SU-DHL-6 (cell line): Measurements from ENCODE around the gene STAB1.

Experiments
- H2AFZ ChIP-seq: fragments of 200-600 bp; sonication (generic); 2 replicates; pipeline ENCODE4 v1.6.1; 2014; ENCODE audit warnings: low read depth, mild to moderate bottlenecking, moderate library complexity, mixed read lengths, antibody characterized with exemption, low read length; ENCODE audit not compliant: severe bottlenecking
- H3F3A ChIP-seq: fragments of 200-600 bp; shearing (Covaris generic); 2 replicates; pipeline ENCODE4 v1.6.0; 2016; ENCODE audit warnings: antibody characterized with exemption, mild to moderate bottlenecking; ENCODE audit not compliant: insufficient read depth
- H3K27ac ChIP-seq: fragments of 200-600 bp; sonication (generic); 2 replicates; pipeline ENCODE4 v1.5.1; 2016; ENCODE audit warnings: low read depth, mild to moderate bottlenecking, low read length, moderate library complexity, mixed read lengths
- H3K27me3 ChIP-seq: fragments of 200-600 bp; sonication (generic), shearing (Covaris generic); 2 replicates; pipeline ENCODE4 v1.6.0; 2014; ENCODE audit warnings: mild to moderate bottlenecking, low read length
- H3K36me3 ChIP-seq: fragments of 200-600 bp; sonication (generic); 2 replicates; pipeline ENCODE4 v1.6.1; 2014; ENCODE audit warnings: mild to moderate bottlenecking, low read length, mixed read lengths
- H3K4me2 ChIP-seq: fragments of 300-600, 200-600 bp; shearing (Covaris generic), sonication (generic); 2 replicates; pipeline ENCODE4 v1.6.0; 2014; ENCODE audit warnings: low read length, low read depth, mild to moderate bottlenecking; ENCODE audit not compliant: poor library complexity, severe bottlenecking
- H3K4me3 ChIP-seq: fragments of 200-600 bp; sonication (generic); 2 replicates; pipeline ENCODE4 v1.5.1; 2014; ENCODE audit warnings: antibody characterized with exemption, low read length, mild to moderate bottlenecking, mixed read lengths; ENCODE audit not compliant: insufficient read depth, poor library complexity, severe bottlenecking
- H3K79me2 ChIP-seq: fragments of 200-600 bp; sonication (generic); 2 replicates; pipeline ENCODE4 v1.6.1; 2014; ENCODE audit warnings: mild to moderate bottlenecking, low read length, moderate library complexity; ENCODE audit not compliant: insufficient read depth
- H3K9ac ChIP-seq: fragments of 200-600 bp; sonication (generic); 2 replicates; pipeline ENCODE4 v1.7.0; 2014; ENCODE audit warnings: mild to moderate bottlenecking, low read length
- H3K9me2 ChIP-seq: fragments of 200-600 bp; sonication (generic); replicated peaks from 2 replicates; pipeline ENCODE4 v1.6.1; 2014; ENCODE audit warnings: low read length; ENCODE audit not compliant: insufficient read depth
- H3K9me3 ChIP-seq: fragments of 200-600 bp; sonication (generic); 2 replicates; pipeline ENCODE4 v1.6.1; 2014; ENCODE audit warnings: low read length, mixed read lengths; ENCODE audit not compliant: insufficient read depth
- H4K20me1 ChIP-seq: fragments of 200-600 bp; sonication (generic); 2 replicates; pipeline ENCODE4 v1.6.1; 2014; ENCODE audit warnings: low read depth, mild to moderate bottlenecking, antibody characterized with exemption, low read length, moderate library complexity, mixed read lengths
- CTCF ChIP-seq: fragments of 200-600 bp; sonication (generic); IDR thresholded peaks from one replicate; pipeline ENCODE4 v1.5.1; 2017; ENCODE audit warnings: antibody characterized with exemption, mild to moderate bottlenecking, low read length, moderate library complexity; ENCODE audit not compliant: insufficient read depth, poor library complexity, severe bottlenecking
- EZH2phosphoT487 ChIP-seq: fragments of 200-600 bp; sonication (generic), shearing (Covaris generic); conservative IDR thresholded peaks from 2 replicates; pipeline ENCODE4 v1.6.1; 2018; ENCODE audit warnings: mild to moderate bottlenecking, antibody characterized with exemption, low read length, moderate library complexity, mixed read lengths

Gene STAB1

GRCh38 chr3:52458770-52459545 lies 36.2 kb upstream of the STAB1 start:
- Histone ChIP-seq H3K36me3 (peaks cover 3% of the 10 kb centered on the region; the same call in 1 of the 2 replicates), H3K79me2 (peaks cover 14% of the 10 kb centered on the region), H3F3A (peaks cover 10% of the 10 kb centered on the region; the same call in 1 of the 2 replicates), H3K9me3 (no peaks in the 10 kb centered on the region), H3K9ac (no peak overlapping the region), H3K9me2 (no peaks in the 10 kb centered on the region), H3K4me2 (no peak overlapping the region), H3K27me3 (no peaks in the 10 kb centered on the region), H2AFZ (no peak overlapping the region), H4K20me1 (no peaks in the 10 kb centered on the region), H3K4me3 (no peak overlapping the region), H3K27ac (no peak overlapping the region)
- TF ChIP-seq CTCF (no peak), EZH2phosphoT487 (no peak)

- Histone ChIP-seq H3K36me3 (peaks cover 3% of the 10 kb centered on the region; the same call in 1 of the 2 replicates), H3K27me3 (no peaks in the 10 kb centered on the region), H3K9ac (no peak overlapping the region), H3K4me2 (no peak overlapping the region), H3K9me3 (no peaks in the 10 kb centered on the region), H3K79me2 (peaks cover 4% of the 10 kb centered on the region), H4K20me1 (no peaks in the 10 kb centered on the region), H2AFZ (no peak overlapping the region), H3F3A (peaks cover 5% of the 10 kb centered on the region; the same call in 1 of the 2 replicates), H3K4me3 (no peak overlapping the region), H3K9me2 (no peaks in the 10 kb centered on the region), H3K27ac (no peak overlapping the region)
- TF ChIP-seq EZH2phosphoT487 (no peak), CTCF (no peak)
Measured at GRCh38 chr3:52461874-52462273, 33.3 kb upstream of the STAB1 start.

GRCh38 chr3:52463416-52463815 lies 31.7 kb upstream of the STAB1 start:
- Histone ChIP-seq H3K27me3 (no peaks in the 10 kb centered on the region), H3K36me3 (peaks cover 3% of the 10 kb centered on the region; the same call in 1 of the 2 replicates), H3K9ac (no peak overlapping the region), H3K79me2 (peaks cover 4% of the 10 kb centered on the region), H3K9me2 (no peaks in the 10 kb centered on the region), H3K9me3 (no peaks in the 10 kb centered on the region), H3K4me2 (no peak overlapping the region), H4K20me1 (no peaks in the 10 kb centered on the region), H3K4me3 (no peak overlapping the region), H3F3A (no peaks in the 10 kb centered on the region), H2AFZ (no peak overlapping the region), H3K27ac (no peak overlapping the region)
- no peak for TF ChIP-seq EZH2phosphoT487
- no peak for TF ChIP-seq CTCF
